ENCODE measurements around the gene FBLN1. TPM values are rescaled to one million over a fixed set of nuclear protein-coding genes. Genes with fewer than 3 reads are reported as not detected.

FBLN1 gene
- total and polyA plus RNA-seq, 2 donors = 9.3 to 36.3 TPM

DNA sequence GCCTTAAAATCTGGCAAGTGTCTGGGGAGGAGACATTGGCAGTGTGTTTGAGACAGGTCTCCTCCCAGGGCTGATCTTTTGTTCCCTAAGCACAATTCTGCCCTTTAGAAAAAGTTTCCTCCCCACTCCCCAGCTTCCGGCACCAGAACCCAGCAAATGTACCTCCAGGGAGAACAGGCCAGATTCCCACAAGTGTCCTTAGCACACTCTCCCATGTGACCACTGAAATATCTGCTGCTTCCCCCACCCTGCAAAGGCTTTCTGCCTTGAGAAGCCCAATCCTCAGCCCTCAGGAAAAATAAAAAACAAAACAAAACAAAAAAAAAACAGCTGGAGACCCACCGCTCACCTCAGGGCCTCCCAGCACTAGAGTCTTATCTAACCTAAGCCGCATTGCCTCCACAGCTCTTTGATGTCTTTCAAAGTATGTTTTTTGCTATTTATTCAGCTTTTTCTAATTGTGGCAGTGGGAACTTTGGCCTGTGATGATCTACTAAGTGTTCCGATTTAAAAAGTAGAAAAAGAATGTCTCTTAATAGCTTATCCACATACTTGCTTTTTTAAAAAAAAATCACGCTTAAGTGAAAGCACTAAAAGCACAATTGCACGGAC lies 29.0 kb upstream of the FBLN1 start:
- Histone ChIP-seq H3K4me3 (ENCODE audit: low read length in 2 of 2) (no peak overlapping the region), H3K4me1 (ENCODE audit: control insufficient read depth in 2 of 2, insufficient read depth in 2 of 2, low read length in 2 of 2) (no peaks in the 10 kb centered on the region), H3K27me3 (ENCODE audit: control insufficient read depth in 2 of 2, insufficient read depth in 1 of 2, low read length in 1 of 2) (peaks cover 0 to 2% of the 10 kb centered on the region in 2 donors), H3K9me3 (ENCODE audit: control insufficient read depth in 2 of 2, insufficient read depth in 1 of 2, low read length in 1 of 2) (no peaks in the 10 kb centered on the region), H3K27ac (ENCODE audit: low read depth in 1 of 2, low read length in 1 of 2) (peak overlapping the region in 1 of 2 donors; percentile 11), H3K36me3 (ENCODE audit: control insufficient read depth in 2 of 2, insufficient read depth in 2 of 2, low read length in 1 of 2) (no peaks in the 10 kb centered on the region)
- no peak for DNase-seq (ENCODE audit: low read depth in 6 of 9, low spot score in 9 of 9)
- 94% methylated on average over 6 of the region's 6 CpGs for WGBS

DNA sequence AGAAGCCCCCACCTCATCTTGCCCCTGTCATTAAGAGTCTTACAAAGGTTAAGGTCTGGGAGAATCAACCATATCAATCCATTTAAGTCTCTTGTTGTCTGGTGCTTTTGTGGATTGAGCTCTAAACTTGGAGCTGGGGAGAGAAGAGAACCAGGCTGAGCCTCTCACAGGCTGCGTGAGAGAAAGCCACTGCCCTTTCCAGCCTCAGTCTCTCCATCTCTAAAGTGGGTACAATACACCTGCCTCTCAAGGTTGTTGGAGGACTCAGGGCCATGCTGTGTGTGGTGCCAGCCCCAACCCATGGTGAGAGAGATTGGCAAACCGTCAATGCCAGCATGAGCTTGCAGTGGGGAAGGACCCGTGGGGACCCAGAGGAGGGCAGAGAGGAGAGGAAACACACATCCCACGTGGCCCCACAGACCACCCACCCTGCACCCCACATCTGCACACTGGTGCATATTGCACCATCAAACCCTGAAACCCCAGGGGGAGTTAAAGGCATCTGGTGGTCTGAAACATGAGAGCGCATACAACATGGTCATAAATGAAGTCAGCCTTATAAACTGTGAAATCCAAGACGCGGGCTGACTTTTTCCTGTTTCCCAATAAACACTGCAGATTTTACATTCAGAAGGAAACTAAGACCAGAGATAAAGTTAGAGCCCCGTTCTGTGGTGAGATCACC lies 27.5 kb upstream of the FBLN1 start:
- no peak for DNase-seq (ENCODE audit: low read depth in 6 of 9, low spot score in 9 of 9)
- H3K36me3 ChIP-seq (ENCODE audit: control insufficient read depth in 2 of 2, insufficient read depth in 2 of 2, low read length in 1 of 2) = no peaks in the 10 kb centered on the region
- no peak overlapping the region for H3K27ac ChIP-seq (ENCODE audit: low read depth in 1 of 2, low read length in 1 of 2)
- no peaks in the 10 kb centered on the region for H3K4me1 ChIP-seq (ENCODE audit: control insufficient read depth in 2 of 2, insufficient read depth in 2 of 2, low read length in 2 of 2)
- no peaks in the 10 kb centered on the region for H3K9me3 ChIP-seq (ENCODE audit: control insufficient read depth in 2 of 2, insufficient read depth in 1 of 2, low read length in 1 of 2)
- peaks cover 0 to 2% of the 10 kb centered on the region in 2 donors for H3K27me3 ChIP-seq (ENCODE audit: control insufficient read depth in 2 of 2, insufficient read depth in 1 of 2, low read length in 1 of 2)
- whole genome bisulfite sequencing = 73% methylated on average over 8 of the region's 8 CpGs
- H3K4me3 ChIP-seq (ENCODE audit: low read length in 2 of 2) = no peak overlapping the region

DNA sequence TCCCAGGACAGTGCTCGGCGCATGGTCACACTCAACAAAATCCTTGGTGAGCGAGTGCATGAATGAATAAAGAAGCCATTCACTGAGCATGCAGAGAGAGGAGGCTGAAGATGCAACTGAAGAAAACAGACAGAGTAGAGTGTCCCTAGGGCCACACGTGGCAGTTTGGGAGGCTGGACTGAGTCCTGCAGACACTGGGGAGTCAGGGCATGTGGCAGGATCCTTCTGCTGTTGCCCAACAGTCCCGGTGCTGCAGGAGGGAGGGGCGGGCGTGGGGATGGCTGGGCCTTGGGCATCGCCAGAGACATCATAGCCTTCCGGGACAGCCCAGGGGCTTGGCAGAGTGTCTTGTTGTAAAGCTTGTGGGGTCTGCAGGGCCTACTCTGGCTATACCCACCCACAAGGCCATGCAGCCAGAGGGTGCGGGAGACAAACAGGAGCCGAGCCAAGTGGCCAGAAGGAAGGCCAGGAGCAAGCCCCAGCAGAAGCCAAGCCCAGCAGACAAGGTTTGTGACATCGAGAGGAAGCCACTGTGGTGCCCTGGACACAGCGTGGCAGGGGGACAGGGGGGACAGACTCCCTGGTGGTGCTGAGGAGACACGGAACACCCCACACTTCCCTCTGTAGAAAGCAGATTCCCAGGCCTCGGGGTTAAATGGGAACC lies 26.7 kb upstream of the FBLN1 start:
- no peaks in the 10 kb centered on the region for H3K4me1 ChIP-seq (ENCODE audit: control insufficient read depth in 2 of 2, insufficient read depth in 2 of 2, low read length in 2 of 2)

DNA sequence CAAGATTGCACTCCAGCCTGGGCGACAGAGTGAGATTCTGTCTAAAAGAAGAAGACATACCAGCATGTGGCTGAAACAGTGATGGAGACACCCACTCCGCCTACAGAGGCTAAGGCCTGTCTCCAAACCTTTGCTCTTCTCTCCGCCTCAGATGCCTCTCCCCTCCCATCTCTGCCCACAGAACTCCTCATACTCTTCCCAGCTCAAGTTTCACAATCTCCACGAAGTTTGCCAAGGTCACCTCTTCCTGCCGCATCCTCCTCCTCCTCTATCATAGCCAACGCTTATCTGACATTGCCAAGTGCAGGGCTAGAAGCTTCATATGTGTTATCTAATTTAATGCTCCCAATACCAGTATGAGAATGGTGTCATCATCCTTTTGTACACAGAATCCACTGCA lies 25.9 kb upstream of the FBLN1 start:
- no peak overlapping the region for H3K4me3 ChIP-seq (ENCODE audit: low read length in 2 of 2)
- no peak overlapping the region for H3K27ac ChIP-seq (ENCODE audit: low read depth in 1 of 2, low read length in 1 of 2)
- DNase-seq (ENCODE audit: low read depth in 6 of 9, low spot score in 9 of 9) = no peak
- WGBS = 89% methylated on average over 6 of the region's 6 CpGs
- no peaks in the 10 kb centered on the region for H3K36me3 ChIP-seq (ENCODE audit: control insufficient read depth in 2 of 2, insufficient read depth in 2 of 2, low read length in 1 of 2)
- H3K27me3 ChIP-seq (ENCODE audit: control insufficient read depth in 2 of 2, insufficient read depth in 1 of 2, low read length in 1 of 2) = peaks cover 0 to 2% of the 10 kb centered on the region in 2 donors
- H3K4me1 ChIP-seq (ENCODE audit: control insufficient read depth in 2 of 2, insufficient read depth in 2 of 2, low read length in 2 of 2) = no peaks in the 10 kb centered on the region
- no peaks in the 10 kb centered on the region for H3K9me3 ChIP-seq (ENCODE audit: control insufficient read depth in 2 of 2, insufficient read depth in 1 of 2, low read length in 1 of 2)

More for the DNA sequence above, 26.7 kb upstream of the FBLN1 start:
- Histone ChIP-seq H3K27ac (ENCODE audit: low read depth in 1 of 2, low read length in 1 of 2) (no peak overlapping the region), H3K9me3 (ENCODE audit: control insufficient read depth in 2 of 2, insufficient read depth in 1 of 2, low read length in 1 of 2) (no peaks in the 10 kb centered on the region), H3K36me3 (ENCODE audit: control insufficient read depth in 2 of 2, insufficient read depth in 2 of 2, low read length in 1 of 2) (no peaks in the 10 kb centered on the region), H3K27me3 (ENCODE audit: control insufficient read depth in 2 of 2, insufficient read depth in 1 of 2, low read length in 1 of 2) (peaks cover 0 to 2% of the 10 kb centered on the region in 2 donors), H3K4me3 (ENCODE audit: low read length in 2 of 2) (no peak overlapping the region)
- 94% methylated on average over 15 of the region's 15 CpGs for WGBS
- no peak for DNase-seq (ENCODE audit: low read depth in 6 of 9, low spot score in 9 of 9)

DNA sequence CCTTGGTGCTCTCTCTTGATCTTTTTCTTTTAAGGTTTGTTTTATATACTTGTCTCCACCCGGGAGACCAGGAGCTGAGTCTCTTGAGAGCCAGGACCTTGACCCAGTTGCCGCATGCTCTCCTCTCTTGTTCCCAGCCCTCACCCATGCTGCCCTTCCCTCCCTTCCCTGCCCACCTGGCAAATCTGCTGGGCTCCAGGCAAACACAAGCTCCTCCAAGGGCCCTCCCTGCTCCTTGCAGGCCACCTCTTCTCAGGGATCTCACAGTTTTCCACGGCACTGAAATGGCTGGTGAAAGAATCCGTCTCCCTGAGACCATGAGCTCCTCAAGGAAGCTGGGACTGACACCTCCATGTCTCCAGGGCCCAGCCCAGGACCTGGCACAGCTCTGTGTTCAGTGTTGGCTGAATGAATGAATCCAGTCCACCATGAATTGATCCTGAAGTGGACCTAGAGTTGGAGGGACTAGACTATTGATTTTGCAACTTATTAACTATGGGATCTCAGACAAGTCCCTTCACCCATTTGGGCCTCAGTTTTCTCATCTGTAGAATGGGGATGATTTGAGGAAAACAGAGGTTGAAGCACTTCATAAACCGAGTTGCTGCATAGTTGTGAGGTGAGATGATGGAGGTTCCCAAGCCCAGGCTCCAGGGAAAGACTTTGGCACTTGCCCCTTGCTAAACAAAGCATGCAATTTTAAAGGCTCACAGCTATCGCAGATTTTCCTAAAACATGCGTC lies 25.1 kb upstream of the FBLN1 start:
- H3K27me3 ChIP-seq (ENCODE audit: control insufficient read depth in 2 of 2, insufficient read depth in 1 of 2, low read length in 1 of 2) = peaks cover 0 to 2% of the 10 kb centered on the region in 2 donors
- H3K27ac ChIP-seq (ENCODE audit: low read depth in 1 of 2, low read length in 1 of 2) = no peak overlapping the region
- WGBS = 94% methylated on average over 7 of the region's 7 CpGs
- H3K4me1 ChIP-seq (ENCODE audit: control insufficient read depth in 2 of 2, insufficient read depth in 2 of 2, low read length in 2 of 2) = no peaks in the 10 kb centered on the region
- H3K4me3 ChIP-seq (ENCODE audit: low read length in 2 of 2) = no peak overlapping the region
- H3K36me3 ChIP-seq (ENCODE audit: control insufficient read depth in 2 of 2, insufficient read depth in 2 of 2, low read length in 1 of 2) = no peaks in the 10 kb centered on the region
- no peak for DNase-seq (ENCODE audit: low read depth in 6 of 9, low spot score in 9 of 9)
- H3K9me3 ChIP-seq (ENCODE audit: control insufficient read depth in 2 of 2, insufficient read depth in 1 of 2, low read length in 1 of 2) = no peaks in the 10 kb centered on the region

DNA sequence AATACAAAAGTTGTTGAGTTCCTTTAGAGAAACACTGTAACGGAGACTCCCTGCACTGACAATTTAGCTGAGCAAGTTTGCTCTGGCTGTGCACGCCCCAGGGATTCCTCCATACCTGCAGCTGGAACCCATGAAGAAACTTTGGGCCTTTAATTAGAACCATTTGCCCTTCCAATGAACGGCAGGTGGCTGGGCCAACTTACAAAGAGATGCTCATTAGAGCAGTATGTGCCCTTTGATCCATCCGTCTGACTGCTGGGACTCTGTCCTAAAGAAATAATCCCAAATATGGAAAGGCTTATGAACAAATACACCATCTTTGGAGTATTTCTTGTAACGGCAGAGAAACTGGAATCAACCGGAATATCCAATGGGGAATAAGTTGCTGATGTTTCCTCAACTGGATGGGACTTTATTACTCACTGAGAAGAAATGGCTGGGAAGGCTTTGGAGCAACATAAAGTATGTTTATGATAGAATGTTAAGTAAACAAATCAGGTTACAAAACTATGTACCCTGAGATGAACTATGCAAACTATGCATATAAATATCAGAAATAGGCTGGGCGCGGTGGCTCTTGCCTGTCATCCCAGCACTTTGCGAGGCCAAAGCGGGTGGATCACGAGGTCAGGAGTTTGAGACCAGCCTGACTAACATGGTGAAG lies 24.4 kb upstream of the FBLN1 start:
- Histone ChIP-seq H3K9me3 (ENCODE audit: control insufficient read depth in 2 of 2, insufficient read depth in 1 of 2, low read length in 1 of 2) (no peaks in the 10 kb centered on the region), H3K27me3 (ENCODE audit: control insufficient read depth in 2 of 2, insufficient read depth in 1 of 2, low read length in 1 of 2) (peaks cover 0 to 2% of the 10 kb centered on the region in 2 donors), H3K36me3 (ENCODE audit: control insufficient read depth in 2 of 2, insufficient read depth in 2 of 2, low read length in 1 of 2) (no peaks in the 10 kb centered on the region), H3K27ac (ENCODE audit: low read depth in 1 of 2, low read length in 1 of 2) (no peak overlapping the region), H3K4me3 (ENCODE audit: low read length in 2 of 2) (no peak overlapping the region), H3K4me1 (ENCODE audit: control insufficient read depth in 2 of 2, insufficient read depth in 2 of 2, low read length in 2 of 2) (no peaks in the 10 kb centered on the region)
- DNase-seq (ENCODE audit: low read depth in 6 of 9, low spot score in 9 of 9) = no peak
- 91% methylated on average over 11 of the region's 11 CpGs for WGBS

DNA sequence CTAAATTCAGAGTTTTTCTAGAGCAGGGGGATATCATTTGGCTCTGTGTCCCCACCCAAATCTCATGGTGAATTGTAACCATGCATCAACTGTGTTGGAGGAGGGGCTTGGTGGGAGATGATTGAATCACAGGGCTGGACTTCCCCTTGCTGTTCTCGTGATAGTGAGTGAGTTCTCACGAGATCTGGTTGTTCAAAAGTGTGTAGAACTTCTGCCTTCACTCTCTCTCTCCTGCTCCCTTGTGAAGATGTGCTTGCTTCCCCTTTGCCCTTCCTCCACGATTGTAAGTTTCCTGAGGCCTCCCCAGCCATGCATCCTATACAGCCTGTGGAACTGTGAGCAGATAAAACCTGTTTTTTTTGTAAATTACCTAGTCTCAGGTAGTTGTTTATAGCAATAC lies 22.0 kb upstream of the FBLN1 start:
- WGBS = 86% methylated on average over 3 of the region's 3 CpGs
- Histone ChIP-seq H3K36me3 (ENCODE audit: control insufficient read depth in 2 of 2, insufficient read depth in 2 of 2, low read length in 1 of 2) (no peaks in the 10 kb centered on the region), H3K4me1 (ENCODE audit: control insufficient read depth in 2 of 2, insufficient read depth in 2 of 2, low read length in 2 of 2) (no peaks in the 10 kb centered on the region), H3K4me3 (ENCODE audit: low read length in 2 of 2) (no peak overlapping the region), H3K27me3 (ENCODE audit: control insufficient read depth in 2 of 2, insufficient read depth in 1 of 2, low read length in 1 of 2) (no peaks in the 10 kb centered on the region), H3K27ac (ENCODE audit: low read depth in 1 of 2, low read length in 1 of 2) (no peak overlapping the region), H3K9me3 (ENCODE audit: control insufficient read depth in 2 of 2, insufficient read depth in 1 of 2, low read length in 1 of 2) (no peaks in the 10 kb centered on the region)
- no peak for DNase-seq (ENCODE audit: low read depth in 6 of 9, low spot score in 9 of 9)

DNA sequence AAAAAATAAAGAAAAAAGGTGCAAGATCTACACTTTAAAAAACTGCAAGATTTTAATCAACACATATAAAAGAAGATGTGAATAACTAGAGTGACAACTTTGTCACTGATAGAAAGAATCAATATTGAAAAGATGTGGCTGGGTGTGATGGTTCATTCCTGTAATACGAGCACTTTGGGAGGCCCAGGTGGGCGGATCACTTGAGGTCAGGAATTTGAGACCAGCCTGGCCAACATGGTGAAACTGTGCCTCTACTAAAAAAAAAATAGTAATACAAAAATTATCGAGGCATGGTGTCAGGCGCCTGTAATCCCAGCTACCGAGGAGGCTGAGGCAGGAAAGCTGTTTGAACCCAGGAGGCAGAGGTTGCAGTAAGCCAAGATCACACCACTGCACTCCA lies 21.0 kb upstream of the FBLN1 start:
- no peaks in the 10 kb centered on the region for H3K9me3 ChIP-seq (ENCODE audit: control insufficient read depth in 2 of 2, insufficient read depth in 1 of 2, low read length in 1 of 2)
- H3K4me1 ChIP-seq (ENCODE audit: control insufficient read depth in 2 of 2, insufficient read depth in 2 of 2, low read length in 2 of 2) = no peaks in the 10 kb centered on the region
- WGBS = 91% methylated on average over 5 of the region's 5 CpGs
- H3K27me3 ChIP-seq (ENCODE audit: control insufficient read depth in 2 of 2, insufficient read depth in 1 of 2, low read length in 1 of 2) = no peaks in the 10 kb centered on the region
- H3K4me3 ChIP-seq (ENCODE audit: low read length in 2 of 2) = no peak overlapping the region
- H3K27ac ChIP-seq (ENCODE audit: low read depth in 1 of 2, low read length in 1 of 2) = no peak overlapping the region
- DNase-seq (ENCODE audit: low read depth in 6 of 9, low spot score in 9 of 9) = no peak
- H3K36me3 ChIP-seq (ENCODE audit: control insufficient read depth in 2 of 2, insufficient read depth in 2 of 2, low read length in 1 of 2) = no peaks in the 10 kb centered on the region
